B cell (primary cell): ENCODE data around the gene CTNNA1. TPM values are rescaled to one million over a fixed set of nuclear protein-coding genes. Genes with fewer than 3 reads are reported as not detected.
A peak's percentile ranks its signal among the peaks of the same experiment; 100 is the strongest.

Experiments
- ATAC-seq: fragments of 200-7000 bp; cut with Tn5 transposase; one replicate; pipeline ENCODE4 v1.10.0; 2021; ENCODE audit warnings: low read depth, mild to moderate bottlenecking, moderate number of reproducible peaks, moderate library complexity
- CTCF ChIA-PET: fragments of 350-600 bp; sonication (Branson Sonifier 250); formaldehyde crosslinking; loops from one replicate; lab custom pipeline; 2021; ENCODE audit warnings: antibody characterized with exemption, inconsistent platforms; lab: Charles Lee
- POLR2A ChIA-PET: fragments of 350-600 bp; sonication (Branson Sonifier 250); formaldehyde crosslinking; loops from one replicate; lab custom pipeline; 2021; ENCODE audit warnings: antibody characterized with exemption; lab: Charles Lee
- DNase-seq: peaks from one replicate; pipeline ENCODE4 v3.0.0; 2013
- H2AFZ ChIP-seq: 2 replicates; pipeline ENCODE4 v1.6.1; 2012; ENCODE audit warnings: mild to moderate bottlenecking, low read depth, low read length; ENCODE audit not compliant: insufficient read depth, poor library complexity, severe bottlenecking
- H3K27ac ChIP-seq, 2 donors: 1 replicate in 1 of 2; 2 replicates in 1 of 2; pipeline ENCODE4 v1.5.1; 2012 to 2013; ENCODE audit warnings: low read length in 2 of 2, mild to moderate bottlenecking in 2 of 2, moderate library complexity in 1 of 2
- H3K27me3 ChIP-seq, 4 experiments: fragments of 200-600 bp in 1 of 4; sonication (generic) in 1 of 4; replicated peaks in 1 of 4; 1 replicate in 2 of 4; 2 replicates in 2 of 4; pipeline versions ENCODE4 v1.6.1 to v1.7.0; 2013 to 2016; ENCODE audit warnings: low read length in 3 of 4, mild to moderate bottlenecking in 2 of 4, mixed read lengths in 1 of 4, moderate library complexity in 1 of 4; ENCODE audit not compliant: insufficient read depth in 4 of 4, control insufficient read depth in 3 of 4; ENCODE audit errors: control extremely low read depth in 1 of 4
- H3K36me3 ChIP-seq, 2 experiments: replicated peaks in 1 of 2; 1 replicate in 1 of 2; 2 replicates in 1 of 2; pipeline versions ENCODE4 v1.6.1 to v1.7.1; 2013; ENCODE audit warnings: low read length in 1 of 2; ENCODE audit not compliant: insufficient read depth in 2 of 2, control insufficient read depth in 1 of 2; ENCODE audit errors: control extremely low read depth in 1 of 2, extremely low read depth in 1 of 2
- H3K4me1 ChIP-seq, 2 donors: fragments of 200-600 bp in 1 of 2; sonication (generic) in 1 of 2; 1 replicate in 1 of 2; 2 replicates in 1 of 2; pipeline versions ENCODE4 v1.5.1 to v1.6.1; 2013 to 2017; ENCODE audit warnings: low read length in 2 of 2; ENCODE audit not compliant: control insufficient read depth in 2 of 2, insufficient read depth in 2 of 2
- H3K4me2 ChIP-seq: replicated peaks from 2 replicates; pipeline ENCODE3; 2012; ENCODE audit warnings: mild to moderate bottlenecking, low read depth, low read length; ENCODE audit not compliant: poor library complexity, severe bottlenecking
- H3K4me3 ChIP-seq, 5 experiments: fragments of 200-600 bp in 1 of 5; sonication (generic) in 1 of 5; 1 replicate in 3 of 5; 2 replicates in 2 of 5; pipeline versions ENCODE4 v1.5.1 to v1.7.0; 2011 to 2016; ENCODE audit warnings: low read length in 4 of 5, mild to moderate bottlenecking in 4 of 5, low read depth in 2 of 5, control low read depth in 1 of 5, moderate library complexity in 1 of 5; ENCODE audit not compliant: insufficient read depth in 1 of 5; ENCODE audit errors: control extremely low read depth in 1 of 5, extremely low read depth in 1 of 5
- H3K79me2 ChIP-seq: fragments of 200-600 bp; sonication (generic); one replicate; pipeline ENCODE4 v1.6.0; 2016; ENCODE audit warnings: low read length; ENCODE audit not compliant: control insufficient read depth, insufficient read depth
- H3K9ac ChIP-seq: fragments of 200-600 bp; sonication (generic); 2 replicates; pipeline ENCODE4 v1.6.1; 2017; ENCODE audit warnings: mild to moderate bottlenecking, low read length, moderate library complexity
- H3K9me3 ChIP-seq, 3 donors: one replicate each; pipeline versions ENCODE4 v1.6.1 to v1.7.1; 2013; ENCODE audit warnings: low read length in 2 of 3; ENCODE audit not compliant: control insufficient read depth in 2 of 3, insufficient read depth in 1 of 3; ENCODE audit errors: control extremely low read depth in 1 of 3
- H4K20me1 ChIP-seq: 2 replicates; pipeline ENCODE4 v1.6.0; 2012; ENCODE audit warnings: mild to moderate bottlenecking, low read length; ENCODE audit not compliant: insufficient read depth, control insufficient read depth, poor library complexity, severe bottlenecking
- H3K27ac Mint-ChIP-seq: one replicate; pipeline ENCODE4 v1.8.0; 2021; ENCODE audit warnings: mixed read lengths
- H3K27me3 Mint-ChIP-seq: one replicate; pipeline ENCODE4 v1.8.0; 2021; ENCODE audit warnings: mixed read lengths
- H3K4me1 Mint-ChIP-seq: one replicate; pipeline ENCODE4 v1.8.0; 2021; ENCODE audit warnings: mixed read lengths
- H3K4me3 Mint-ChIP-seq: one replicate; pipeline ENCODE4 v1.8.0; 2021; ENCODE audit warnings: mixed read lengths
- H3K9me3 Mint-ChIP-seq: one replicate; pipeline ENCODE4 v1.8.0; 2022; ENCODE audit warnings: mixed read lengths; ENCODE audit not compliant: insufficient read depth
- EZH2 ChIP-seq: IDR thresholded peaks from 2 replicates; pipeline ENCODE4 v1.6.1; 2012; ENCODE audit warnings: borderline replicate concordance, low read depth, mild to moderate bottlenecking, moderate library complexity, low read length; ENCODE audit not compliant: insufficient read depth, poor library complexity, severe bottlenecking
- whole genome bisulfite sequencing: methylation state at CpG from one replicate; pipeline ENCODE4 v1.1.5; 2013; ENCODE audit warnings: missing lambda C conversion rate; ENCODE audit not compliant: insufficient coverage; 5-methylcytosine and 5-hydroxymethylcytosine counted together
- intact Hi-C: fragments of 100-400 bp; cut with micrococcal nuclease; formaldehyde crosslinking; loops from one replicate; pipeline ENCODE4 v1.10.0; 2022
- polyA plus RNA-seq: library from polyadenylated mRNA; depleted of rRNA; stranded (reverse); fragments of >200 nt; gene quantifications from 2 replicates; pipeline ENCODE4 v1.2.3, GENCODE V29; 2012
- total RNA-seq, 2 donors: library from RNA; stranded (reverse); fragments of 120-200 nt in 1 of 2; gene quantifications; 1 replicate in 1 of 2; 2 replicates in 1 of 2; pipeline versions ENCODE4 v1.2.3 to v1.2.4, GENCODE V29; 2013 to 2022
- TF ChIP-seq, protein P1 (sequence below): fragments of 200-600 bp; IDR thresholded peaks from one replicate; pipeline ENCODE4 v1.8.0; 2022; ENCODE audit warnings: antibody characterized with exemption, mild to moderate bottlenecking

CTNNA1 gene
- total and polyA plus RNA-seq, 2 donors (not counting 1 experiment from before 2014, with no cell fraction given): 22.7 to 96.0 TPM

GRCh38 chr5:138789771-138790242 is 36.6 kb downstream of the CTNNA1 start:
- Mint-ChIP-seq H3K4me1 (peaks cover 8% of the 10 kb centered on the region), H3K27me3 (no peaks in the 10 kb centered on the region), H3K9me3 (no peaks in the 10 kb centered on the region), H3K4me3 (no peak overlapping the region), H3K27ac (no peak overlapping the region)
- intact Hi-C loops: no loop called here
- Histone ChIP-seq H2AFZ (no peak overlapping the region), H3K4me3 (no peak overlapping the region), H3K9me3 (no peaks in the 10 kb centered on the region), H3K27me3 (no peaks in the 10 kb centered on the region), H3K36me3 (no peaks in the 10 kb centered on the region), H3K27ac (no peak overlapping the region), H3K79me2 (peaks cover 9% of the 10 kb centered on the region), H3K4me2 (no peak overlapping the region), H3K4me1 (peaks cover 3 to 4% of the 10 kb centered on the region in 2 donors), H3K9ac (no peak overlapping the region), H4K20me1 (peaks cover 4% of the 10 kb centered on the region)
- no peak for ATAC-seq
- peak; percentile 34 for DNase-seq
- ChIA-PET CTCF (interaction anchor here (0.7 to 2.3 kb wide), 11 partner anchors 8 to 473 kb away, joined by 3 to 12 read pairs (median 4); partner anchors contain the start of gene HSPA9), POLR2A (interaction anchor here (0.6 kb wide), 1 partner anchor 206 kb away, joined by 5 read pairs; no protein-coding TSS in a partner anchor)
- TF ChIP-seq, protein P1, sequence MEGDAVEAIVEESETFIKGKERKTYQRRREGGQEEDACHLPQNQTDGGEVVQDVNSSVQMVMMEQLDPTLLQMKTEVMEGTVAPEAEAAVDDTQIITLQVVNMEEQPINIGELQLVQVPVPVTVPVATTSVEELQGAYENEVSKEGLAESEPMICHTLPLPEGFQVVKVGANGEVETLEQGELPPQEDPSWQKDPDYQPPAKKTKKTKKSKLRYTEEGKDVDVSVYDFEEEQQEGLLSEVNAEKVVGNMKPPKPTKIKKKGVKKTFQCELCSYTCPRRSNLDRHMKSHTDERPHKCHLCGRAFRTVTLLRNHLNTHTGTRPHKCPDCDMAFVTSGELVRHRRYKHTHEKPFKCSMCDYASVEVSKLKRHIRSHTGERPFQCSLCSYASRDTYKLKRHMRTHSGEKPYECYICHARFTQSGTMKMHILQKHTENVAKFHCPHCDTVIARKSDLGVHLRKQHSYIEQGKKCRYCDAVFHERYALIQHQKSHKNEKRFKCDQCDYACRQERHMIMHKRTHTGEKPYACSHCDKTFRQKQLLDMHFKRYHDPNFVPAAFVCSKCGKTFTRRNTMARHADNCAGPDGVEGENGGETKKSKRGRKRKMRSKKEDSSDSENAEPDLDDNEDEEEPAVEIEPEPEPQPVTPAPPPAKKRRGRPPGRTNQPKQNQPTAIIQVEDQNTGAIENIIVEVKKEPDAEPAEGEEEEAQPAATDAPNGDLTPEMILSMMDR: peak; percentile 74
- TF ChIP-seq EZH2: no peak

DNA sequence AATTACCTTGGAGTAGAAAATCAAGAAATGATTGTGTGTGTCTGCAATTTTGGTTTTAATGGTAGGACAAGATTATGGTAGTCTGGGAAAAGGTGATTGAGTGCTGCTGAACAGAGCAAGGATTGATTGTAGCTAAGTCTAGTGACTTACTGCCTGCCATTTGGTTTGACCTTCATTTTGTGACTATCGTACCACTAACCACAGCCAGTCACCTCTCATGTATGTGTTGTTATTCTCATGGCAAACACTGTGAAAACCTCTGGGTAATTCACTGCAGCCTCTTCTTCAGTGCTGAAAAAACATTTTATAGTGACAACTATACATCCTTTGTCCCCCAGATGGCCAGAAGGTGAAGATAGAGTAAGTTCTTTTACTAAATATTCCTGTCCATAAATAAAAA is 37.5 kb downstream of the CTNNA1 start:
- no peak overlapping the region for H3K27ac Mint-ChIP-seq
- no CpG with 5 or more reads among the region's 1 CpG for WGBS
- no peak overlapping the region for H3K9ac ChIP-seq
- no peaks in the 10 kb centered on the region for H3K9me3 Mint-ChIP-seq
- no peak overlapping the region for H3K4me3 ChIP-seq
- intact Hi-C loops: no loop called here
- ATAC-seq (no peak), DNase-seq (no peak)
- no peak for TF ChIP-seq EZH2
- TF ChIP-seq, protein P1: no peak
- H4K20me1 ChIP-seq: peaks cover 4% of the 10 kb centered on the region
- ChIA-PET CTCF (interaction anchor here (1.5 kb wide), 1 partner anchor 12 kb away, joined by 4 read pairs; no protein-coding TSS in a partner anchor), POLR2A (no interaction called here)
- peaks cover 9% of the 10 kb centered on the region for H3K79me2 ChIP-seq
- H3K27ac ChIP-seq: no peak overlapping the region
- no peaks in the 10 kb centered on the region for H3K27me3 ChIP-seq
- H3K27me3 Mint-ChIP-seq: no peaks in the 10 kb centered on the region
- H3K4me1 Mint-ChIP-seq: peaks cover 8% of the 10 kb centered on the region
- peaks cover 3 to 4% of the 10 kb centered on the region in 2 donors for H3K4me1 ChIP-seq
- no peaks in the 10 kb centered on the region for H3K9me3 ChIP-seq
- no peaks in the 10 kb centered on the region for H3K36me3 ChIP-seq
- H3K4me3 Mint-ChIP-seq: no peak overlapping the region
- H2AFZ ChIP-seq: no peak overlapping the region
- H3K4me2 ChIP-seq: no peak overlapping the region
